GM12891 (cell line): ENCODE results near the gene GJA1.

Experiments
- POLR2A ChIP-seq: IDR thresholded peaks from 2 replicates; pipeline ENCODE4 v1.6.1; 2011; ENCODE audit warnings: low read depth, low read length, control low read depth
- POLR2AphosphoS5 ChIP-seq: IDR thresholded peaks from 2 replicates; pipeline ENCODE4 v1.6.1; 2011; ENCODE audit warnings: low read depth, low read length, control low read depth
- TAF1 ChIP-seq: IDR thresholded peaks from 2 replicates; pipeline ENCODE4 v1.6.1; 2011; ENCODE audit warnings: low read depth, low read length, control low read depth

DNA sequence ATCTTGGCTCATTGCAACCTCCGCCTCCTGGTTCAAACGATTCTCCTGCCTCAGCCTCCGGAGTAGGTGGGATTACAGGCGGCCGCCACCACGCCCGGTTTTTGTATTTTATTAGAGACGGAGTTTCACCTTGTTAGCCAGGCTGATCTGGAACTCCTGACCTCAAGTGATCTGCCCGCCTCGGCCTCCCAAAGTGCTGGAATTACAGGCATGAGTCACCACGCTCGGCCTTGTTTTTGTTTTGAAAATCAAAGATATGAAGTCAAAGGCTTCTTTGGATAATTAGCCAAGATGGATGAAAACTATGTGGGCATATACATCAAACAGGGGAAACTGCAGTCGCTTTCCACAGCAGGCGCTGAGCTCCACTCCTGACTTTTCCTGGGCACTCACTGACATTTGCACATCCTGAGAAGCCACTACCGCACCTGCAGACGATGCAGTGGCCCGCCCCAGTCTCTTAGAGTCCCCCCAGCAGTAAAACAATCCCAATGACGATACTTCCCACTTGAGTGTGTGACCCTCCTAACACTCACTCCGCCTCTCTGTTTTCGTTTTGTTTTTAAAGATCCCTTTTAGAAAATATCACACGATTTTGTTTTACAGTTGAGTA lies 44.1 kb downstream of the GJA1 start:
- TF ChIP-seq POLR2AphosphoS5 (no peak), TAF1 (no peak), POLR2A (no peak)
